OCI-LY7 (cell line): Measurements from ENCODE around the gene MGMT. TPM values are rescaled to one million over a fixed set of nuclear protein-coding genes. Genes with fewer than 3 reads are reported as not detected.

Experiments
- BruUV-seq: library from RNA; stranded (reverse); fragments of 400-500 nt; replicated peaks from 2 replicates; lab custom pipeline; 2021; lab: Mats Ljungman, UMichigan
- CTCF ChIA-PET: fragments of 300-600 bp; sonication (Branson Sonifier 250); formaldehyde crosslinking; loops from one replicate; lab custom pipeline; 2022; ENCODE audit warnings: antibody characterized with exemption; ENCODE audit not compliant: unreplicated experiment; lab: Charles Lee
- POLR2A ChIA-PET: fragments of 300-600 bp; sonication (Branson Sonifier 250); formaldehyde crosslinking; loops from one replicate; lab custom pipeline; 2022; ENCODE audit warnings: antibody characterized with exemption; lab: Charles Lee
- DNase-seq: peaks from one replicate; pipeline ENCODE4 v3.0.0-alpha.2; 2015; ENCODE audit warnings: low spot score
- H2AFZ ChIP-seq: fragments of 200-600 bp; sonication (generic), shearing (Covaris generic); 2 replicates; pipeline ENCODE4 v1.6.1; 2014; ENCODE audit warnings: mild to moderate bottlenecking, antibody characterized with exemption, low read length, moderate library complexity
- H3K27ac ChIP-seq: fragments of 200-600 bp; sonication (generic); 2 replicates; pipeline ENCODE4 v1.5.1; 2014; ENCODE audit warnings: mixed run types, low read depth, mild to moderate bottlenecking, moderate library complexity, low read length, inconsistent platforms; ENCODE audit not compliant: poor library complexity, severe bottlenecking
- H3K36me3 ChIP-seq: fragments of 200-600 bp; sonication (generic); 2 replicates; pipeline ENCODE4 v1.6.1; 2014; ENCODE audit warnings: mild to moderate bottlenecking, antibody characterized with exemption, low read length, moderate library complexity, mixed read lengths; ENCODE audit not compliant: insufficient read depth
- H3K4me1 ChIP-seq: fragments of 200-600 bp; sonication (generic); 2 replicates; pipeline ENCODE4 v1.5.1; 2014; ENCODE audit warnings: mild to moderate bottlenecking, low read length; ENCODE audit not compliant: insufficient read depth, poor library complexity, severe bottlenecking
- H3K4me2 ChIP-seq: fragments of 200-600 bp; sonication (generic); 2 replicates; pipeline ENCODE4 v1.6.1; 2014; ENCODE audit warnings: mild to moderate bottlenecking, low read length
- H3K4me3 ChIP-seq: fragments of 200-600 bp; sonication (generic); 2 replicates; pipeline ENCODE4 v1.5.1; 2014; ENCODE audit warnings: mild to moderate bottlenecking, low read depth, low read length; ENCODE audit not compliant: poor library complexity, severe bottlenecking
- H3K79me2 ChIP-seq: fragments of 200-600 bp; sonication (generic); 2 replicates; pipeline ENCODE4 v1.6.1; 2016; ENCODE audit warnings: low read depth, mild to moderate bottlenecking, low read length, moderate library complexity, mixed read lengths; ENCODE audit not compliant: insufficient read depth
- H3K9me2 ChIP-seq: fragments of 200-600 bp; sonication (generic); 2 replicates; pipeline ENCODE4 v1.6.1; 2016; ENCODE audit warnings: mild to moderate bottlenecking, low read length, mixed read lengths; ENCODE audit not compliant: insufficient read depth
- H3K9me3 ChIP-seq: fragments of 200-600 bp; sonication (generic); 2 replicates; pipeline ENCODE4 v1.6.1; 2014; ENCODE audit warnings: mild to moderate bottlenecking, mixed run types, low read length, mixed read lengths
- H4K20me1 ChIP-seq: fragments of 200-600 bp; sonication (generic); 2 replicates; pipeline ENCODE4 v1.6.1; 2014; ENCODE audit warnings: mild to moderate bottlenecking, antibody characterized with exemption, low read length, moderate library complexity, mixed read lengths; ENCODE audit not compliant: insufficient read depth
- CTCF ChIP-seq: fragments of 200-600 bp; sonication (generic); conservative IDR thresholded peaks from 2 replicates; pipeline ENCODE4 v1.5.1; 2014; ENCODE audit warnings: mild to moderate bottlenecking, antibody characterized with exemption, low read length, moderate library complexity, mixed read lengths
- EZH2phosphoT487 ChIP-seq: fragments of 200-600 bp; sonication (generic); IDR thresholded peaks from 2 replicates; pipeline ENCODE4 v1.6.1; 2018; ENCODE audit warnings: low read depth, borderline replicate concordance, mild to moderate bottlenecking, mixed run types, antibody characterized with exemption, low read length, moderate library complexity, mixed read lengths
- intact Hi-C: fragments of 100-400 bp; cut with micrococcal nuclease; formaldehyde crosslinking; loops from one replicate; pipeline ENCODE4 v1.10.0; 2022; ENCODE audit not compliant: unreplicated experiment
- total RNA-seq, 2 experiments: library from RNA; depleted of rRNA in 1 of 2; stranded (reverse); fragments of >200 nt in 1 of 2; shearing (Covaris generic) in 1 of 2; gene quantifications; 2 replicates each; pipeline ENCODE4 v1.2.3, GENCODE V29; 2014 to 2022

MGMT gene
- total RNA-seq, 2 experiments from 2014 or later: 19.7 to 25.0 TPM

- BruUV-seq: no TSS peak
- no peak for DNase-seq
- H3K27ac ChIP-seq: no peak overlapping the region
- no peaks in the 10 kb centered on the region for H3K79me2 ChIP-seq
- no peak overlapping the region for H3K4me2 ChIP-seq
- H3K36me3 ChIP-seq: no peaks in the 10 kb centered on the region
- TF ChIP-seq EZH2phosphoT487: no peak
- TF ChIP-seq CTCF: no peak
- H2AFZ ChIP-seq: no peak overlapping the region
- no peaks in the 10 kb centered on the region for H3K9me2 ChIP-seq
- POLR2A ChIA-PET: interaction anchor here (1.4 kb wide), 1 partner anchor 15 kb away, joined by 3 read pairs; no protein-coding TSS in a partner anchor
- no peaks in the 10 kb centered on the region for H4K20me1 ChIP-seq
- H3K4me3 ChIP-seq: no peak overlapping the region
- intact Hi-C loops: no loop called here
- no peaks in the 10 kb centered on the region for H3K4me1 ChIP-seq
- CTCF ChIA-PET: no interaction called here
- H3K9me3 ChIP-seq: no peaks in the 10 kb centered on the region
Measured at GRCh38 chr10:129709101-129709500, 242.1 kb downstream of the MGMT start.

- POLR2A ChIA-PET: interaction anchor here (1.4 kb wide), 1 partner anchor 14 kb away, joined by 3 read pairs; no protein-coding TSS in a partner anchor
- no TSS peak for BruUV-seq
- TF ChIP-seq CTCF (no peak), EZH2phosphoT487 (no peak)
Measured at GRCh38 chr10:129709627-129710509, 242.8 kb downstream of the MGMT start.

GRCh38 chr10:129710510-129710847 lies 243.4 kb downstream of the MGMT start:
- Histone ChIP-seq H3K9me2 (no peaks in the 10 kb centered on the region), H2AFZ (no peak overlapping the region), H3K27ac (no peak overlapping the region), H3K4me1 (no peaks in the 10 kb centered on the region), H3K36me3 (no peaks in the 10 kb centered on the region), H3K4me3 (no peak overlapping the region), H3K79me2 (no peaks in the 10 kb centered on the region), H3K4me2 (no peak overlapping the region), H4K20me1 (no peaks in the 10 kb centered on the region), H3K9me3 (no peaks in the 10 kb centered on the region)
- intact Hi-C loops: no loop called here
- TF ChIP-seq CTCF (no peak), EZH2phosphoT487 (no peak)
- CTCF ChIA-PET: no interaction called here
- no TSS peak for BruUV-seq
- POLR2A ChIA-PET: no interaction called here
- DNase-seq: no peak

More at GRCh38 chr10:129709627-129710509, 242.8 kb downstream of the MGMT start:
- Histone ChIP-seq H3K36me3 (no peaks in the 10 kb centered on the region), H4K20me1 (no peaks in the 10 kb centered on the region), H3K79me2 (no peaks in the 10 kb centered on the region), H3K4me3 (no peak overlapping the region), H3K4me2 (no peak overlapping the region), H3K9me2 (no peaks in the 10 kb centered on the region), H3K27ac (no peak overlapping the region), H2AFZ (no peak overlapping the region), H3K4me1 (no peaks in the 10 kb centered on the region), H3K9me3 (no peaks in the 10 kb centered on the region)
- no peak for DNase-seq
- intact Hi-C loops: no loop called here
- CTCF ChIA-PET: no interaction called here
